OCI-LY3 (cell line): ENCODE data around the gene SLC3A2.
"Not testable (repeated sequence)": the region's sequence is repeated elsewhere in the genome, so short reads cannot be mapped to it uniquely, and the experiment has no call there.

ENCODE experiments used
- H2AFZ ChIP-seq: fragments of 200-600, 300-600 bp; shearing (Covaris generic); 2 replicates; pipeline ENCODE4 v1.6.0; 2014; ENCODE audit warnings: antibody characterized with exemption, low read depth, low read length
- H3K27ac ChIP-seq: fragments of 200-600, 300-600 bp; sonication (generic); 2 replicates; pipeline ENCODE4 v1.5.1; 2014; ENCODE audit warnings: mild to moderate bottlenecking, low read length, moderate library complexity, mixed read lengths
- H3K27me3 ChIP-seq: fragments of 200-600, 300-600 bp; sonication (generic); 2 replicates; pipeline ENCODE4 v1.6.1; 2014; ENCODE audit warnings: low read depth, low read length, mixed read lengths
- H3K36me3 ChIP-seq: fragments of 200-600, 300-600 bp; sonication (generic); replicated peaks from 2 replicates; pipeline ENCODE3; 2014; ENCODE audit warnings: low read depth, low read length, mixed read lengths
- H3K4me1 ChIP-seq: fragments of 300-600, 200-600 bp; sonication (generic); 2 replicates; pipeline ENCODE4 v1.6.1; 2014; ENCODE audit warnings: low read length, mixed read lengths
- H3K4me2 ChIP-seq: fragments of 200-600, 300-600 bp; sonication (generic); 2 replicates; pipeline ENCODE4 v1.6.1; 2014; ENCODE audit warnings: low read length, mixed read lengths
- H3K4me3 ChIP-seq: fragments of 300-600, 200-600 bp; sonication (generic); 2 replicates; pipeline ENCODE4 v1.5.1; 2014; ENCODE audit warnings: antibody characterized with exemption, mild to moderate bottlenecking, low read length, moderate library complexity
- H3K79me2 ChIP-seq: fragments of 300-600, 200-600 bp; shearing (Covaris generic); 2 replicates; pipeline ENCODE4 v1.6.1; 2014; ENCODE audit warnings: mild to moderate bottlenecking, low read length, mixed read lengths
- H3K9ac ChIP-seq: fragments of 300-600, 200-600 bp; shearing (Covaris generic); 2 replicates; pipeline ENCODE4 v1.6.0; 2014; ENCODE audit warnings: mild to moderate bottlenecking, low read length, moderate library complexity
- H3K9me3 ChIP-seq: fragments of 200-600, 300-600 bp; shearing (Covaris generic); 2 replicates; pipeline ENCODE4 v1.6.1; 2014; ENCODE audit warnings: low read length, mixed read lengths; ENCODE audit not compliant: insufficient read depth
- H4K20me1 ChIP-seq: fragments of 200-600, 300-600 bp; sonication (generic); 2 replicates; pipeline ENCODE4 v1.6.1; 2016; ENCODE audit warnings: low read length, mixed read lengths; ENCODE audit not compliant: insufficient read depth
- CTCF ChIP-seq: fragments of 200-600, 300-600 bp; sonication (generic); IDR thresholded peaks from 2 replicates; pipeline ENCODE4 v1.5.1; 2014; ENCODE audit warnings: antibody characterized with exemption, low read length, low read depth
- EZH2phosphoT487 ChIP-seq: fragments of 200-600 bp; shearing (Covaris generic); IDR thresholded peaks from 2 replicates; pipeline ENCODE4 v1.6.1; 2018; ENCODE audit warnings: antibody characterized with exemption, mixed run types, low read depth

SLC3A2 gene

DNA sequence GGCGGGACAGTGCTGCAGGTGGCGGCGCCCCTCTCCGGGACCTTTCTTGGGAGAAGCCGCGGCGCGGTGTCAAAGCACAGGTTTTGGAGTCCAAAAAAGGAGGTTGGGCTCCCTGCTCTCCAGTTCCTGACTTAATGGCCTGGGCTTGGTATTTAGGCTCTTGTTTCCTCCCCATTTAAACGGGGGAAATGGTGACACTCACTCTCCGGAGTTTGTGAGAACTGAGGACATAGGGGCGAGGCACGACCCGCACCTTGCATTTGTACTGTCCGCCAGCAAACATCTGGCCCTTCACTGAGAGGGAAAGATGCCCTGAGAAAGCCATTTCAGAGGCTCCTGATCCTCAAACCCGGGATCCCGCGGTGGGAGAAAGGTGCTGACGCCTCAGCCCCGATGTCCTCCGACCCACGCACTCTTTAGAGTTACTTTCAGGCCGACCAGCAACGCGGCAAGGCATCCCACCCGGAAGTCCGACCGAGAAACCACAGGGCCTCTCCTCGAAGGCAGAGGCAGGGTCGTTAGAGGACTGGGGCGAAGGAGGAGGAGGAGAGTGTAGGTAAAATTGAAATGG is 38.4 kb upstream of the SLC3A2 start:
- H3K27me3 ChIP-seq, result no peaks in the 10 kb centered on the region
- peaks cover 22% of the 10 kb centered on the region for H3K79me2 ChIP-seq
- peaks cover 27% of the 10 kb centered on the region for H3K4me1 ChIP-seq
- H3K36me3 ChIP-seq, result peaks cover 5% of the 10 kb centered on the region
- peak overlapping the region; percentile 97 for H3K4me3 ChIP-seq
- peak overlapping the region; percentile 98 for H3K27ac ChIP-seq
- H3K9ac ChIP-seq, result peak overlapping the region; percentile 93
- peak overlapping the region; percentile 48 for H2AFZ ChIP-seq
- no peaks in the 10 kb centered on the region for H4K20me1 ChIP-seq
- H3K9me3 ChIP-seq, result no peaks in the 10 kb centered on the region
- H3K4me2 ChIP-seq, result peak overlapping the region; percentile 94
- TF ChIP-seq CTCF, result no peak
- TF ChIP-seq EZH2phosphoT487, result no peak

DNA sequence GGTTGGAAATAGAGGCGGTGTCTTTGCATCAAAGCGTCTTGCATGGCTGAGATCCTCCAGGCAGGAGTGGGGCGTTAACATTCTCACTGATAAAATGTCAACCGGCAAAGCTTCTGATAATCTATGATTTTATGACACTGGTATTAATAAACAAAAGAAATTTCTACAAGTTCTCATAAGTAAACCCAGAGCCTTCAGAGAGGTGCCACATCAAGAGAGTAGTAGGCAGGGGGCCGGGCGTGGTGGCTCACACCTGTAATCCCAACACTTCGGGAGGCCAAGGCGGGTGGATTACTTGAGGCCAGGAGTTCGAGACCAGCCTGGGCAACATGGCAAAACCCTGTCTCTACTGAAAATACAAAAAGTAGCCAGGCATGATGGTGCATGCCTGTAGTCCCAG is 37.8 kb upstream of the SLC3A2 start:
- Histone ChIP-seq H3K79me2 (peaks cover 16% of the 10 kb centered on the region), H3K9ac (peak overlapping the region; percentile 93), H3K4me2 (peak overlapping the region; percentile 94), H2AFZ (peak overlapping the region; percentile 48), H3K4me1 (peaks cover 23% of the 10 kb centered on the region), H3K4me3 (peak overlapping the region; percentile 97), H3K27ac (peak overlapping the region; percentile 98; the same call in 1 of the 2 replicates)
- H3K27me3 ChIP-seq, H4K20me1 ChIP-seq, H3K9me3 ChIP-seq, H3K36me3 ChIP-seq: not testable (repeated sequence)

DNA sequence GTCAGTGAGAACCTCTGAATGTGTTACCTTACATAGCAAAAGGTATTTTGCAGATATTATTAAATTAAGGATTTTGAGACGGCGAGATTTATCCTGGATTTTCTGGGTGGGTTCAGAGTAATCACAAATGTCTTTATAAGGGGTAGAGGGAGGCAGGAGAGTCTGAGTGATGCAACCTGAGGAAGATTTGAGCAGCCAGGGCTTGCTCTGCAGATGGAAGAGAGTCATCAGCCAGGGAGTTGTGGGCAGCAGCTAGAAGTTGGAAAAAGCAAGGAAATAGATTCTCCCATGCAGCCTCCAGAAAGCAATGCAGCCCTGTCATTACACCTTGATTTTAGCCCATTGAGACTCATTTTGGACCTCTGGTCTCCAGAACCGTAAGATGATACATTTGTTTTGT is 37.2 kb upstream of the SLC3A2 start:
- TF ChIP-seq CTCF, result no peak
- no peak overlapping the region for H3K27ac ChIP-seq
- peaks cover 18% of the 10 kb centered on the region for H3K4me1 ChIP-seq
- H3K9ac ChIP-seq, result no peak overlapping the region
- no peaks in the 10 kb centered on the region for H4K20me1 ChIP-seq
- H3K79me2 ChIP-seq, result peaks cover 10% of the 10 kb centered on the region
- no peaks in the 10 kb centered on the region for H3K36me3 ChIP-seq
- H2AFZ ChIP-seq, result no peak overlapping the region
- no peak overlapping the region for H3K4me2 ChIP-seq
- no peaks in the 10 kb centered on the region for H3K27me3 ChIP-seq
- H3K4me3 ChIP-seq, result no peak overlapping the region
- H3K9me3 ChIP-seq, result no peaks in the 10 kb centered on the region

- H3K27me3 ChIP-seq, result no peaks in the 10 kb centered on the region
- H3K4me1 ChIP-seq, result peaks cover 18% of the 10 kb centered on the region
- no peak overlapping the region for H2AFZ ChIP-seq
- no peak overlapping the region for H3K4me3 ChIP-seq
- H3K79me2 ChIP-seq, result peaks cover 3% of the 10 kb centered on the region
- no peaks in the 10 kb centered on the region for H4K20me1 ChIP-seq
- H3K4me2 ChIP-seq, result no peak overlapping the region
- no peak overlapping the region for H3K9ac ChIP-seq
- H3K27ac ChIP-seq, result no peak overlapping the region
- H3K9me3 ChIP-seq, result no peaks in the 10 kb centered on the region
- no peak for TF ChIP-seq CTCF
- TF ChIP-seq EZH2phosphoT487, result no peak
- H3K36me3 ChIP-seq, result no peaks in the 10 kb centered on the region
These were observed 36.5 kb upstream of the SLC3A2 start for GRCh38 chr11:62844154-62844553.

DNA sequence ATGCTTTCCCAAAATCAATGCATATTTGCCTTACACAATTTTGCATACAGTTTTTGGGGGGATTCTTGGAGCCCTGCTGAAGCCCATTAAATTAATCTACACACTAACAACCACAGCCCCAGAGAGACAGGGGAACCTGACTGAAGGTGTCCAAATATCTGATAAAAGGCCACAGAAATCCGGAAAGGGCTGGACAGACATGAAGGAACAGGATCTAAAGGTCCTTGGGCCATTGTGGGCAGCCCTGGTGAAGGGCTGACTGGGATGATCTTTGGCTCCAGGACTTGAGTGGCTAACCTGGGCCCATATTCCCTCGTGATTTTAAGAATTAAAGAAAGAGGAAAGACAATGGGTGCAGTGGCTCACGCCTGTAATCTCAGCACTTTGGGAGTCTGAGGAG is 34.5 kb upstream of the SLC3A2 start:
- Histone ChIP-seq H3K4me3 (no peak overlapping the region), H3K36me3 (no peaks in the 10 kb centered on the region), H3K4me2 (no peak overlapping the region), H3K27ac (no peak overlapping the region), H3K27me3 (no peaks in the 10 kb centered on the region), H3K79me2 (no peaks in the 10 kb centered on the region), H4K20me1 (peaks cover 2% of the 10 kb centered on the region), H3K9ac (no peak overlapping the region), H3K4me1 (peaks cover 10% of the 10 kb centered on the region), H3K9me3 (no peaks in the 10 kb centered on the region), H2AFZ (no peak overlapping the region)
- TF ChIP-seq EZH2phosphoT487, result no peak
- TF ChIP-seq CTCF, result no peak
